HEK293T (cell line): ENCODE results near the gene SULT1B1.

Experiments used
- ARNT ChIP-seq: fragments of 450-650 bp; IDR thresholded peaks from 2 replicates; pipeline ENCODE4 v1.6.1; 2017; ENCODE audit warnings: mild to moderate bottlenecking
- BHLHE40 ChIP-seq: fragments of 450-650 bp; IDR thresholded peaks from 2 replicates; pipeline ENCODE4 v1.6.1; 2016; ENCODE audit warnings: mild to moderate bottlenecking, moderate library complexity, borderline replicate concordance
- ELF4 ChIP-seq: fragments of 450-650 bp; IDR thresholded peaks from 2 replicates; pipeline ENCODE4 v1.6.1; 2017; ENCODE audit warnings: antibody characterized with exemption
- FOXK2 ChIP-seq: fragments of 450-650 bp; IDR thresholded peaks from 2 replicates; pipeline ENCODE4 v1.6.1; 2016; ENCODE audit warnings: mild to moderate bottlenecking
- FOXM1 ChIP-seq: fragments of 450-650 bp; IDR thresholded peaks from 2 replicates; pipeline ENCODE4 v1.6.1; 2017; ENCODE audit warnings: mild to moderate bottlenecking, borderline replicate concordance
- HDGF ChIP-seq: fragments of 450-650 bp; IDR thresholded peaks from 2 replicates; pipeline ENCODE4 v1.6.1; 2017; ENCODE audit warnings: antibody characterized with exemption, borderline replicate concordance
- L3MBTL2 ChIP-seq: fragments of 450-650 bp; conservative IDR thresholded peaks from 2 replicates; pipeline ENCODE4 v1.6.1; 2016; ENCODE audit warnings: mild to moderate bottlenecking
- LEF1 ChIP-seq: fragments of 450-650 bp; IDR thresholded peaks from 2 replicates; pipeline ENCODE4 v1.6.1; 2017; ENCODE audit warnings: mild to moderate bottlenecking, borderline replicate concordance
- SP1 ChIP-seq: fragments of 450-650 bp; IDR thresholded peaks from 2 replicates; pipeline ENCODE4 v1.6.1; 2017
- SUZ12 ChIP-seq: fragments of 450-650 bp; IDR thresholded peaks from 2 replicates; pipeline ENCODE4 v1.6.1; 2016; ENCODE audit warnings: mild to moderate bottlenecking
- TARDBP ChIP-seq: fragments of 450-650 bp; IDR thresholded peaks from 2 replicates; pipeline ENCODE4 v1.6.1; 2016
- TF ChIP-seq, protein P1 (sequence below): fragments of 450-650 bp; IDR thresholded peaks from 2 replicates; pipeline ENCODE4 v1.6.1; 2016

DNA sequence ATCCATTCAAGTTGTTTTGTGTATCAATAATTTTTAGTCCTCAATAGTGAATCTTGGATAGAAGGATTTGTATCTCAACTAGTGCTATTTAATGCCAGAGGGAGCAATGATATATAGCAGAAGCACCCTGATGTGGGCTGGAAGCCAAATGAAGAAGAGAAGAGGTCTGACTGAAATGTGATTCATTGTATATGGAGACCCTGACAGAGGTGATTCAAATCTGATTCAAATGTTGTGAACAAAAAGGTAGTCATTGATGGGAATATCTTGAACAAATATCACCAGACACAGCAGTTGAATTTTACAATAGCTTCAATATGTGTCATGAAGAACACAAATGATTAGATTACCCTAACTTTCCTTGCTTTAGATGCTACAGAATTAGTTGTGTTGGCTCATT, 27.5 kb upstream of the SULT1B1 start:
- TF ChIP-seq BHLHE40 (no peak), FOXK2 (no peak), LEF1 (no peak), ARNT (no peak), SP1 (no peak), ELF4 (no peak), FOXM1 (no peak), SUZ12 (no peak), L3MBTL2 (no peak), TARDBP (no peak), HDGF (no peak)
- TF ChIP-seq, protein P1, sequence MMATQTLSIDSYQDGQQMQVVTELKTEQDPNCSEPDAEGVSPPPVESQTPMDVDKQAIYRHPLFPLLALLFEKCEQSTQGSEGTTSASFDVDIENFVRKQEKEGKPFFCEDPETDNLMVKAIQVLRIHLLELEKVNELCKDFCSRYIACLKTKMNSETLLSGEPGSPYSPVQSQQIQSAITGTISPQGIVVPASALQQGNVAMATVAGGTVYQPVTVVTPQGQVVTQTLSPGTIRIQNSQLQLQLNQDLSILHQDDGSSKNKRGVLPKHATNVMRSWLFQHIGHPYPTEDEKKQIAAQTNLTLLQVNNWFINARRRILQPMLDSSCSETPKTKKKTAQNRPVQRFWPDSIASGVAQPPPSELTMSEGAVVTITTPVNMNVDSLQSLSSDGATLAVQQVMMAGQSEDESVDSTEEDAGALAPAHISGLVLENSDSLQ, result no peak
